Measurements from ENCODE around the gene NEMF.
A peak's percentile ranks its signal among the peaks of the same experiment; 100 is the strongest.
"Not testable (repeated sequence)": the region's sequence is repeated elsewhere in the genome, so short reads cannot be mapped to it uniquely, and the experiment has no call there.

The NEMF gene

DNA sequence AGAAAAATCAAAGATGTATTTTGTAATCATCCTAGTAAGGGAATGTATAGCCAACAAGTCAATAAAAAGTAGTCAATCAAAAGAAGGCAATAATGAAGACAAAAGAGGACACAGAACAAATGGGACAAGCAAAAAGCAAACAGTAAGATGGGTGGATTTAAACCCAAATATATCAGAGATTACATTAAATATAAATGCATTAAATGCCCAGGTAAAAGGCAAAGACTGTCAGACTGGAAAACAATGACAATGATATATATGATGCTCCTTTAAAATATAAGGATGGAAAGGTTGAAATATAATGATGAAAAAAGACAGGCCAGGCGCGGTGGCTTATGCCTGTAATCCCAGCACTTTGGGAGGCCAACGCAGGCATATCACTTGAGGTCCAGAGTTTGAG, 35.7 kb downstream of the NEMF start:
- DNase-seq = no peak

DNA sequence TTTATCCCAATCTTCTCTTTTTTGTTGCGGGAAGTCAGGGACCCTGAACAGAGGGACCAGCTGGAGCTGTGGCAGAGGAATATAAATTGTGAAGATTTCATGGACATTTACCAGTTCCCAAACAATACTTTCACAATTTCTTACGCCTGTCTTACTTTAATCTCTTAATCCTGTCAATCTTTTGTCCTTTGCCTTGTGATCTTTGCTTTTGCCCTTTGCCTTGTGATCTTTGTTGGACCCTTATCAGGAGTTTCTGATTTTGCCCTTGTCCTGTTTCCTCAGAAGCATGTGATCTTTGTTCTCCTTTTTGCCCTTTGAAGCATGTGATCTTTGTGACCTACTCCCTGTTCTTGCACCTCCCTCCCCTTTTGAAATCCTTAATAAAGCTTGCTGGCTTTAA, 36.5 kb downstream of the NEMF start:
- not testable (repeated sequence) for DNase-seq

DNA sequence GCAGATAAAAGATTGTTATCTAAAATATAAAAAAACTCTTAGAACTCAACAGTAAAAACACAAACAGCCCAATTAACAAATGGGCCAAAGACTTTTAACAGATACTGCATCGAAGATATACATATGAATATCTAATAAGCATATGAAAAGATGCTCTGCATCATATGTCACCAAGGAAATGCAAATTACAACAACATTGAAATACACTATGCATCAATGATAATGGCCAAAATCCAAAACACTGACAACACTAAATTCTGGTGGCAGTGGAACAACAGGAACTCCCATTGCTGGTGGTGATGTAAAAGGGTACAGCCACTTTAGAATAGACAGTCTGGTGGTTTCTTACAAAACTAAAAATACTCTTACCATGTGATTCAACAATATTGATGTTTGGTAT, 43.8 kb downstream of the NEMF start:
- no peak for DNase-seq

DNA sequence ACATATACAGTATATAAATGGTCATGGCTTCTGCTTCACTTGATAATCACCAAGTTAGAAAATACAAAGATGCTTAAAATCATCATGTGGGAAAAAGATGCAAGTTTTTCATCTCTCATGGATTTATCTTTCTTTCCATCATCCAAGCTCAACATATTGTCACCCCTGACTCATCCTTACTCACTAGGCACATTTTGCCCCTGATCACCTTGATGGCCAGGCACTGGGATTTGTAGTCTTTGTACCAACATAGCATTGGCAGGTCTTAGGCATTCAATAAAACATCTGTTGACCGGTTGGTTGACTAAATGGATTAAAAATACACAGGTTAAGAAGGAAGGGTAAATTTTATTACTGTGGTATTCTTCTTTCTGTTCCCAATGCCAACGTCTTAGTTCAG, 56.6 kb downstream of the NEMF start:
- no peak for DNase-seq

DNA sequence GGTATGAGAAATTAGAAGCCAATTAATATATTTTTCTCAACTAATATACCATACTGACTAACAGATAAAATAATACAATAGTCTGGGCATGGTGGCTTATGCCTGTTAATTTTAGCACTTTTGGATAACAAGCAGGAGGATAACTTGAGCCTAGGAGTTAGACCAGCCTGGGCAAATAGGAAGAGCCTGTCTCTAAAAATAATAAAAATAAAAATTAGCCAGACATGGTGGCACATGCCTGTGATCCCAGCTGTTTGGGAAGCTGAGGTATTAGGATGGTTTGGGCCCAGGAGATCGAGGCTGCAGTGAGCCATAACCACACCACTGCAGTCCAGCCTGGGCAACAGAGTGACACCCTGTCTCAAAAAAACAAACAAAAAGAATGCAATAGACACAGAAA, 60.0 kb downstream of the NEMF start:
- DNase-seq = no peak

DNA sequence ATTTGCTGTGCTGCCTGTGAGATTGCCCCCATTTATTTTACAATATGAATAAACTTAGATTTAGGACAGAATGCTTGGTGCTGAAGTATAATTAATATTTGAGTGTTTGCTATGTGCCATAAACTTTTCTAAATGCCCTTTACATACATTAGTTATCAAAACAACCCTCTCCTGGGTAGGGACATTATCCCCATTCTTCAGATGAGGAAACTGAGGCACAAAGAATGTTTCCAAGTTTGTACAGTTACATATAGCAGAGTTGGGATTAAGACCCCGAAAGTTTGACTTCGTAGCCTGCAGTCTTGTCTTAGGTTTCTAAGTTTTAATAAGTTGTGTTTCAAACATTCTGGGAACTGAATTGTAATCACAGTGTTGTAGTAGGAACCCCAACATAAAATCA, 66.3 kb downstream of the NEMF start:
- DNase-seq = no peak

DNA sequence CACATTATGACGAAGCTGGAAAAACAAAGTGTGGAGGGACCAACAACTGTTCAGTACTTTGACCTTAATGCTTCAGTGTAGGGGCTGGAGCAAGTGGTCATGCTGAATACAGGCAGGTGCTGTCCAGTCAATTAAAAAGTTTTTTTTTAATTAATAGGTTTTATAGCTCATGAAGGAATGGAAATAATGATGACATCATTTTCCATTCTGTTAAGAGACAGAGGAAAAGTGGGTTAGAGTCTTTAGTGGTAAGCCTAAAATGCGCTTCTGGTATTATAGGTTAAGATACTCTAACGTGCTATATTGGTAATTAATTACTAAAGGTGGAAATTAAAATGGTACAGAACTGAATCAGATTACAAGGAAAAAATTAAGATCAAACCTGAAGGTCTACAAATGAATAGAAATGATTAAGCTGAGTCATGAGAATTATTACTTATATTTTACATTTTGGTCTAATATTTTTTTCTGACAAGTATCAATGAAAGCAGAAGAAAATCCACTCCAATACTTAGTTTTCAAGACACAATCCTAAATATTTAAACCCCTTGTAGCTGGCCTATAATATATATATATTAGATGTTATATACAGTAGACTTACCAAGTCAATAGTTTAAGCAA, 69.1 kb downstream of the NEMF start:
- no peak for DNase-seq

DNA sequence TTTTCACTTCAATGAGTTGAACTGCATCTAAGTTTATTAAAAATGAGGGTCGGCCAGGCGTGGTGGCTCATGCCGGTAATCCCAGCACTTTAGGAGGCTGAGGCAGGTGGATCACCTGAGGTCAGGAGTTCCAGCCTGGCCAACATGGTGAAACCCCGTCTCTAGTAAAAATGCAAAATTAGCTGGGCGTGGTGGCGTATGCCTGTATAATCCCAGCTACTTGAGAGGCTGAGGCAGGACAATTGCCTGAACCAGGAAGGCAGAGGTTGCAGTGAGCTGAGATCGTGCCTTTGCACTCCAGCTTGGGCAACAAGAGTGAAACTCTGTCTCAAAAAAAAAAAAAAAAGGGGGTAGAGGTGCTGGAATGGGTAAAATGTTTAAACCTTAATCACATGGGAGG, 71.5 kb downstream of the NEMF start:
- DNase-seq = not testable (repeated sequence)

DNA sequence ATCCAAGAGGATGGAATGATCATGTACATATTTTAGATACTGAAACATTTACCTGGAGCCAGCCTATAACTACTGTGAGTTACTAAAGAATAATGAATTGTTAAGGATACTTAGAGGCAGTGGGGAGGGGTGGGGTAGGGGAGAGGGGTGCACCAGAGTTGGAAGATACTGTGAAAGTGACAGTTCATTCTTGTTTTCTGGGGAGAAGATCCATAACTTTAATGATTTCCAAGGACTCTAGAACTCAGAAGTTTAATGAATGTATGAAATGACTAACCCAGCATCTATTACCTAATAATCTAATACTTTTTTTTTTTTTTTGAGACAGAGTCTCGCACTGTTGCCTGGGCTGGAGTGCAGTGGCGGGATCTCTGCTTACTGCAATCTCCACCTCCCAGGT, 74.2 kb downstream of the NEMF start:
- DNase-seq = no peak

DNA sequence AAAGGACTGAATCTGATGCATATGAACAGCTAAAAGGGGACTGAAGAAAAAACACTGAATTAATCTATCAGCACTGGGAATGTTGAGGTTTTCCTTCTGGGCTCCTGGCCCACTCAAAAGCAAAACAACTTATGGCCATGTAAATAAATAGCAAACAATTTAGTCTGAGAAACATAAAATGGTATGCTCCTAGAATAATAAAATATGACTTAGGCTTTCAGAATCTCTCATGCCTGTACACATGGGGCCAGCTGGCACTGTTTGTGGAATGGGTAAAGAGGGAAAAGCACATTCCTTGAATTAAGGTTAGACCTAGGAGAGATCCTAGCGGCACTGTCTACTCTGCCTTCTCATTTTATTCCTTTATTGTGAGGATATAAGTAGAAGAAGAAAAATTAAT, 78.5 kb downstream of the NEMF start:
- no peak for DNase-seq

DNA sequence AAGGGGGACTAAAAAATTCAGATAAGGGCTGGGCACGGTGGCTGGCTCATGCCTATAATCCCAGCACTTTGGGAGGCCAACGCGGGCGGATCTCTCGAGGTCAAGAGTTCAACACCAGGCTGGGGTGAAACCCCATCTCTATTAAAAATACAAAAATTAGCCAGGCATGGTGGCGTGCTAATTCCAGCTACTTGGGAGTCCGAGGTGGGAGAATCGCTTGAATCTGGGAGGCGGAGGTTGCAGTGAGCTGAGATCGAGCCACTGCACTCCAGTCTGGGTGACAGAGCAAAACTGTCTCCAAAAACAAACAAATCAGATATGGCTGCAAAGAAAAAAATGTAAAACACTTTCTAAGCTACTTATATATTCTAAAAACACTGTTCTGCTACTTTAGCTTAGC, 80.9 kb downstream of the NEMF start:
- DNase-seq = not testable (repeated sequence)

DNA sequence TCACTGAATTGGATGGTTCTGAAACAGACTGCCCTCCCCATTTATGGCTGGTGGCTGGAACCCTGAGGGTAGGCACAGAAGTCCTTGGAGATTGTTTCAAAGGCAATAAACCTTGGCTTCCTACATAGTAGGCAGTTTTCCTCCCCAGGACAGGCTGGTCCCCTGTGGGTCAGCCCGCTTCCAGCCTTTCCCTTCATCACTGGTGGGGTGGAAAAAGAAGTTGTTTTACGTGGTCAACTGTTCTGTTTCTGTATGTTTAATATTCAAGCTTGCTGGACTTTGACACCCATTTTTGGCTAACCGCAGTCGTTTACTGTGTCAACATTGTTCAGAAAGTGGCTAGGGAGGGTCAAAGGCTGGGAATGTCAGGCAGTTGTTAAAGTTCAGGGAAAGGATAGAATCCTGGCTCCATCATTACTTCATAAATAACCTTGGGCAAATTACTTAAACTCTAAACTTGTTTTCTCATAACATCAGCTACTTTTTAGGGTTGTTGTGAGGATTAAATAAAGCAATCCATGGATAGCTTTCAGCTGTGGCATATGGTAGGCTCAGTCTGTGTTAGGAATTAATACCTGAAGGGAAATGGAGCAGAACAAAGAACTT, 82.3 kb downstream of the NEMF start:
- no peak for DNase-seq

DNA sequence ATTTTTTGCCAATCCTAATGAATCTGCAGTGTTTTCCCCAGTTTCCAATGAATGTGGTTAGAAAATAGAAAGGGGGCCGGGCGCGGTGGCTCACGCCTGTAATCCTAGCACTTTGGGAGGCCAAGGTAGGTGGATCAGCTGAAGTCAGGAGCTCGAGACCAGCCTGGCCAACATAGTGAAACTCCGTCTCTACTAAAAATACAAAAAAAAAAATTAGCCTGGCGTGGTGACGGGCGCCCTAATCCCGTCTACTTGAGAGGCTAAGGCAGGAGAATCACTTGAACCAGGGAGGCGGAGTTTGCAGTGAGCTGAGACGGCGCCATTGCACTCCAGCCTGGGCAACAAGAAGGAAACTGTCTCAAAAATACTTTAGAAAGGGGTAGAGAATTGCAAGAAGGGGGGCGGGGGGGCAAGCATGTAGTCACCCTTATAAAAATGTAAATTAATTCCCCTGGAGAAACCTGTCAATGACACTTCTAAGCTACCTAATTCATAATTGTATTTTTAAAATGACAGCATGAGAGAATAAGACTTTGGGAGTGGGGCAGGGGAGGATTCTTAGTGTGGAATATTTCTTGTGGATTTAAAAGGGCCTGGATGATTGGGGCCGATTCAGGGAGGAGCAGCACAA, 82.9 kb downstream of the NEMF start:
- no peak for DNase-seq

DNA sequence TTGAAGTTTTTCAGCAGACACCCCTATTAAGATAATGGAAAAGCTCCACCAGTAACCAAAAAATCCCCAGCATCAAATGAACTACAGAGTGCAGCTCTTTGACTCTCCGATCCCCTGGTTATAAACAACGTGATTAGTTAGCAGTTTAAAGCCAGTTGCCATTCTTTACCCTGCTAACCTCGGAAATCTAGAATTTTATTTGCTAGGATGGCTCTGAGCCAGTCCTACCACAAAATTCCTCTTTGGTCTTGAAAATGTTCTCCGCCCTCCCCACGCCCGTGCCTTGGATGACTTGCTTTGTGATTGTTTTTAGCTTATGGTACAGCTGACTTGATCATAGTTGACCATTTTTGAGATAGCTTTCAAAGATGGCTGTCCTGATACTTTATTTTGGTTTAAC, 83.4 kb downstream of the NEMF start:
- DNase-seq = no peak

DNA sequence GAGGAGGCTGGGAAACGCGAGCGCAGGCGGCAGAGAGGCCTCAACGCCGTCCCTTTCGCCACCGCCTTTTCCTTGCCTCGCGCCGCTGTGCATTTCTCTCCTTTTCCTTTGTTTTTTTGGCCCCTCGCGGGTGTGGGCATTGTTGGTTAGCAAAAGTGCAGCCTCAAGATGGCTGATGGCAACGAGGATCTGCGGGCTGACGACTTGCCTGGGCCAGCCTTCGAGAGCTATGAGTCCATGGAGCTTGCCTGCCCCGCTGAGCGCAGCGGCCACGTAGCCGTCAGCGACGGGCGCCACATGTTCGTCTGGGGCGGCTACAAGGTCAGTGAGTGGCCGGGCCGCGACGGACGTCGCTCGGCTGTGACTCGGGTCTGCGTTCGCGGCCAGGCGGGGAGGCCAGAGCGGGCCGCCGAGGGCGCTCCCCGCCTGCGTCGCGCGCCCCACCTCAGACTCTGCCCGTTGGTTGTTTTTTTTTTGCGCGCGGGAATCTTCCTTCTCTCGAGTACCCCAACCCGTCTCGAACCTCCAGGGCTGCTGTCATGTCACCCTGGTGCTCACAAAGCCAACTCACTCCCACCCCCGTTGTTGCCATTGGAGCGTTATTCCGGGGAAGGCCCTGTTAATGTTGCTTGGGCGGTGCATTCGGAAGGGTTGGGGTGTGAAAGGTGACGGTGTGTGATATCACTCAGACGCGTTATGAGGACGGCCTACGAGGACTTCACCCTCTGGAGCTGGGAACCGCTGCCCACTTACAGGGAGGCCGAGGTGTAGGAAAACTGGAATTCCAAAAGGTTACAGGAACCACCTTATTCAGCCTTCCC, 84.1 kb downstream of the NEMF start:
- DNase-seq = peak; percentile 82 to 83

DNA sequence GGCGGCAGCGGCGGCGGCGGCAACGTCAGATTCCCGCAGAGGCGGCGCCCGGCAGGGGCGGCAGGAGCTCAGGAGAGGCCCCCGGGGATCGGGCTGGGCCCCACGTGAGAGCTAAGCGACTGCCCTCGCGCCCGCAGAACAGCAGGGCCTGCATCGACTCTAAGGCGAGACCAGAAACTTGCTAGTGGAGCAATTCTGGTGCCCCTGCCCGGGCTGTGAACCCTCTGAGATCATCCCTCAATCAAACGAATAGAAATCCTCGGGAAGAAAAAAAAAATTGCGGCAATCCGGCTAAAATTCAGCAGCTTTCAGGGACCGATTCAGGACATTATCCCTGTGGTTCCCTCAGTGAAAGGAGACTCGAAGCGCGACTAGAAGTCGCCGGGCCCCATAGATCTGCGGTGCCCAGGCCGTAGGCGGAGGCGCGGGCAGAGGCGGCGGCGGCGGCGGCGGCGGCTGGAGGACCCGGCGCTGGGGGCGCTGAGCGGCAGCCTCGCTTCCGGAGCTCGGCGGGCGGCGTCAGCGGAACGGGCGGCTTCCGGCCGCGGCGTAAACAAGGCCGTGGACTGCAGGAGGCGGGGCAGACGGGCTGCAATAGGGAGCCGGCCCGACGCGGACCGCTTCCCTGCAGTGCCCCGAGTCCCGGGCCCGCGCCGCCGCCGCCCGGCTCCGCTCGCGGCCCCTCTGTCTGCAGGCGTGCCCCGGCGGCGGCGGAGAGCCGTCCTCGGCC, 84.9 kb downstream of the NEMF start, which contains the start of gene KLHDC2:
TSS of gene KLHDC2 (plus strand) at position 583 of the 730 bp plus-strand sequence. CDS start 316 bp downstream, outside the sequence.
- DNase-seq = peak; percentile 88 to 93

DNA sequence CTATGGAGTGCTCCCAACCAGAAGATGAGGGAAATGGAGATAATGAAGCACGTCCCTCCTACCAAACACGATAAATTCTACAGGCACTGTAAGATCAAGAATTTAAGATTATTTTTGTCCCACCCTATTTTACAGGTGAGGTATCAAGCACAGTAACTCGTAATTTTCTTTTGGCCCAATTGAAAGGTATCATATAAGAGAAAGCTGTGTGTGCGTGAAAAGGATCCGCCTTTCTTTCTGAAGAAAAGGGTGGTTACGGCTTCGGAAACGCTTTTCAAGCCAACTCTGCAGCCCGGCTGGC, 85.4 kb downstream of the NEMF start:
- no peak for DNase-seq

DNA sequence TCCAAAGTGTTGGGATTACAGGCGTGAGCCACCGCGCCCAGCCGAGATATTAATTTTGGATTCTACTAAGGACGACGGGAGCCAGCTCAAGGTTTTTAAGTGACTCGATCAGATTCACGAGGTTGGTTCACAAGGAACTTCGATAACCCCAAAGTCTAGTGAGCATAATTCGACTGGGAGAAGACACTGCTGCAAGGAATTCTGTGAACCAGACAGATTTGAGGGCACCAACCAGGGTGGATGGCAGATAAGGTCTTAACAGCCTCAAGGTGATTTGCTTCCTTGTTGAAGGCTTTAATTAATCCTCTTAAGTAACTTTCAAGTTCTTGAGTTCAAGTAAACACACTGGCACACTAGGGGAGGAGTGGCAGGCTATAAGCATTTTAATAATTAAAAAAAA, 85.7 kb downstream of the NEMF start:
- no peak for DNase-seq

DNA sequence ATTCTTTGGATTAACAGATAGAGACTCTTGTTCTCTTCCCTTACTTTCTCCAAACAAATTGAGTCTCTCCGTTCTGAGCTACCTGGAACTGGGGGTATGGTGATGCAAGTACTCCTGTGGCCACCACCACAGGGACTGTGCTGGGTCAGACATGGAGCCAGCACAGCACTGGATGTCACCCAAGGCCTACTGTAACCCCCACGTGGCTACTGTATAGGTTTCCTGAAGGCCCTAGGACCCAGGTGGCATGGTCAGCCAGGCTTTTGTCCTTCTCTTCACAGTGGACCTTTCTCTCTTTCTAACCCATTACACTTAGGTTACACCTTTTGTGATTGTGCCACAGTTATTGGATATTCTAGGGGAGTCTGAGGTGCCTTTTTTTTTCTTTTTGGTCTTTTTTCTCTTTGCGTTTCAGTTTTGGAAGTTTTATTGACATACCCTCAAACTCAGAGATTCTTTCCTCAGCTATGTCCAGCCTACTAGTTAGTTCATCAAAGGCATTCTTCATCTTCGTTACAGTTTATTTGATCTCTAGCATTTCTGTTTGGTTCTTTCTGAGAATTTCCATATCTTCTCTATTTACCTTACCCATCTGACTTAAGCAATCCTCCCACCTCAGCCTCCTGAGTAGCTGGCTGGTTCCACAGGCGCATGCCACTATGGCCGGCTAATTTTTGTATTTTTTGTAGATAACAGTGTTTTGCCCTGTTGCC, 90.6 kb downstream of the NEMF start:
- no peak for DNase-seq

DNA sequence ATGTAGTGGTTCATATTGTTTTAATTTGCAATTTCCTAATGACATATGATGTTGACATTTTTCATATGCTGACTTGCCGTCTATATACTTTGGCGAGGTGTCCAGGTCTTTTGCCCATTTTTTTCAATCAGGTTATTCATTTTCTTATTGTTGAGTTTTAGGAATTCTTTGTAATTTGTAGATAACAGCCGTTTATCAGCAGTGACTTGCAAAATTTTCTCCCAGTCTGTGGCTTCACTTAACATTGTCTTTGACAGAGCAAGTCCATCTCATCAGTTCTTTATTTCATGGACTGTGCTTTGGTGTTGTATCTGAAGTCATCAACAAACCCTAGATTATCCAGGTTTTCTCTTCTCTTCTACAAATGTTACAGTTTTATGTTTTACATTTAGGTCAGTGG, 97.2 kb downstream of the NEMF start:
- DNase-seq = no peak

DNA sequence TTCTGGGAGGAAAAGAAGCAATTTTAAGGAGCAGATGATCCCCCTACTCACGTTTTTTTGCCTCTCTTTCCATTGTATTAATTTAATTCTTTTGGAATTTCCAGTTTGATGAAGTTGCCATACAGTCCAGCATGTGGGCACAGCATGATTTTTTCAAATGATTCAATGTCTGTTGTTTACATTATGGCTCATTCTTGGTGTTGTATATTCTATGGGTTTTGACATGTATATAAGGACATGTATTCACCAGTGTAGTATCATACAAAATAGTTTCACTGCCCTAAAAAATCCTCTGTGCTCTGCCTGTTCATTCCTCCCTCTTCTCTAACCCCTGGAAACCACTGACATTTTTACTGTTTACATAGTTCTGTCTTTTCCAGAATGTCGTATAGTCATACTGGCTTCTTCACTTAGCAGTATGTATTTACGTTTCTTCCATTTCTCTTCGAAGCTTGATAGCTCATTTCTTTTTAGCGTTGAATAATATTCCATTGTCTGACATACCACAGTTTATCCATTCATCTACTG, 98.0 kb downstream of the NEMF start:
- DNase-seq = no peak

DNA sequence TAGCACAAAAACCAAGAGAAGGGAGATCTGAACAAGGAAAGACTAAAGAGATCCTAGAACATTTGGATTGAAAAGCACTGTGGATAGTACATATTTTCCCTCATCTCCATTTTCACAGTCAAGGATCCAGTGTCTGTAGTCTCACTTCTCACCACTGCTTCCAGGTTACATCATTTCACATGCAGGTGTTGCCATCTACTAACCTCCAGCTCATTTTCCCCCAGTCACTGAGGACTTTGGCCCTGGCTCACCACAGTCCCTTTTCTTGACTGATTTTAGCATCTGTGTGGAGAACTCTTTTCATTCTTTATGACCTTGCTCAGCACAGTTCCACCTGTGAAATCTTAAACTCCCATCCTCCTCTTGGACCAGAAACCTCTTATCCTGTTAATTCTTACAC, 106.1 kb downstream of the NEMF start:
- not testable (repeated sequence) for DNase-seq
